CD4-positive, CD25-positive, alpha-beta regulatory T cell (primary cell): Measurements from ENCODE around the gene ZNF860. TPM values are rescaled to one million over a fixed set of nuclear protein-coding genes. Genes with fewer than 3 reads are reported as not detected.
"Not testable (repeated sequence)": the region's sequence is repeated elsewhere in the genome, so short reads cannot be mapped to it uniquely, and the experiment has no call there.

Experiments used
- ATAC-seq, 2 donors: fragments of 150-1000 bp; cut with Tn5 transposase; one replicate each; pipeline ENCODE4 v1.10.0; 2021; ENCODE audit warnings: low read depth in 2 of 2, moderate number of reproducible peaks in 2 of 2, moderate library complexity in 1 of 2
- DNase-seq, 3 donors: peaks; one replicate each; pipeline versions ENCODE4 v3.0.0 to v3.0.0-alpha.2; 2012 to 2022; ENCODE audit warnings: mixed read lengths in 1 of 3
- H3K27ac ChIP-seq: one replicate; pipeline ENCODE4 v1.7.0; 2013; ENCODE audit warnings: mild to moderate bottlenecking, low read length; ENCODE audit not compliant: insufficient read depth, poor library complexity, severe bottlenecking
- H3K27me3 ChIP-seq: one replicate; pipeline ENCODE4 v1.7.0; 2013; ENCODE audit warnings: low read length; ENCODE audit not compliant: control insufficient read depth, insufficient read depth
- H3K36me3 ChIP-seq: one replicate; pipeline ENCODE4 v1.7.0; 2013; ENCODE audit warnings: mild to moderate bottlenecking, low read length, moderate library complexity; ENCODE audit not compliant: control insufficient read depth, insufficient read depth
- H3K4me1 ChIP-seq: 2 replicates; pipeline ENCODE4 v1.7.0; 2013; ENCODE audit warnings: mild to moderate bottlenecking, low read length; ENCODE audit not compliant: insufficient read depth, control insufficient read depth, poor library complexity, severe bottlenecking
- H3K4me3 ChIP-seq: one replicate; pipeline ENCODE4 v1.7.0; 2013; ENCODE audit warnings: low read depth, mild to moderate bottlenecking, low read length, moderate library complexity
- H3K9me3 ChIP-seq, 2 experiments: 1 replicate in 1 of 2; 2 replicates in 1 of 2; pipeline ENCODE4 v1.7.0; 2013; ENCODE audit warnings: low read length in 2 of 2, mild to moderate bottlenecking in 1 of 2, moderate library complexity in 1 of 2; ENCODE audit not compliant: control insufficient read depth in 2 of 2
- H3K27ac Mint-ChIP-seq, 3 donors: one replicate each; pipeline ENCODE4 v1.8.0; 2020 to 2022; ENCODE audit warnings: mild to moderate bottlenecking in 3 of 3, mixed read lengths in 3 of 3, moderate library complexity in 2 of 3
- H3K27me3 Mint-ChIP-seq: one replicate; pipeline ENCODE4 v1.8.0; 2022; ENCODE audit warnings: mild to moderate bottlenecking, mixed read lengths
- H3K36me3 Mint-ChIP-seq: one replicate; pipeline ENCODE4 v1.8.0; 2020; ENCODE audit warnings: mixed read lengths
- H3K4me1 Mint-ChIP-seq, 4 donors: one replicate each; pipeline ENCODE4 v1.8.0; 2020 to 2022; ENCODE audit warnings: mixed read lengths in 4 of 4, mild to moderate bottlenecking in 1 of 4
- H3K4me3 Mint-ChIP-seq, 4 donors: one replicate each; pipeline ENCODE4 v1.8.0; 2020 to 2022; ENCODE audit warnings: mild to moderate bottlenecking in 4 of 4, mixed read lengths in 4 of 4, moderate library complexity in 3 of 4
- H3K9me3 Mint-ChIP-seq, 7 donors: one replicate each; pipeline ENCODE4 v1.8.0; 2020 to 2022; ENCODE audit warnings: mixed read lengths in 7 of 7, mild to moderate bottlenecking in 3 of 7, moderate library complexity in 2 of 7
- polyA plus RNA-seq, 4 donors: library from polyadenylated mRNA; unstranded; fragments of 300-500 nt; fragmentation: Illumina TruSeq; gene quantifications; one replicate each; pipeline ENCODE4 v1.2.3, GENCODE V29; 2021
- total RNA-seq: library from RNA; stranded (reverse); gene quantifications from one replicate; pipeline ENCODE4 v1.2.3, GENCODE V29; 2022

ZNF860 gene
- total and polyA plus RNA-seq, 5 donors from 2014 or later = not detected

GRCh38 chr3:32010699-32011098, 29.1 kb downstream of the ZNF860 start:
- not testable (repeated sequence) for H3K27ac ChIP-seq, H3K36me3 Mint-ChIP-seq, H3K4me3 ChIP-seq, H3K9me3 Mint-ChIP-seq, H3K27me3 ChIP-seq, H3K4me1 Mint-ChIP-seq, ATAC-seq, H3K36me3 ChIP-seq, H3K9me3 ChIP-seq, DNase-seq, H3K4me3 Mint-ChIP-seq, H3K4me1 ChIP-seq, H3K27ac Mint-ChIP-seq
- H3K27me3 Mint-ChIP-seq = peaks cover 30% of the 10 kb centered on the region

DNA sequence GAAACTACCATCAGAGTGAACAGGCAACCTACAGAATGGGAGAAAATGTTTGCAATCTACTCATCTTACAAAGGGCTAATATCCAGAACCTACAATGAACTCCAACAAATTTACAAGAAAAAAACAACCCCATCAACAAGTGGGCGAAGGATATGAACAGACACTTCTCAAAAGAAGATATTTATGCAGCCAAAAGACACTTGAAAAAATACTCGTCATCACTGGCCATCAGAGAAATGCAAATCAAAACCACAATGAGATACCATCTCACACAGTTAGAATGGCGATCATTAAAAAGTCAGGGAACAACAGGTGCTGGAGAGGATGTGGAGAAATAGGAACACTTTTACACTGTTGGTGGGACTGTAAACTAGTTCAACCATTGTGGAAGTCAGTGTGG, 34.1 kb downstream of the ZNF860 start:
- not testable (repeated sequence) for H3K36me3 Mint-ChIP-seq, H3K4me3 ChIP-seq, DNase-seq, H3K36me3 ChIP-seq, H3K4me1 ChIP-seq, H3K4me3 Mint-ChIP-seq, H3K4me1 Mint-ChIP-seq, H3K27ac Mint-ChIP-seq, ATAC-seq, H3K9me3 Mint-ChIP-seq, H3K27me3 ChIP-seq, H3K9me3 ChIP-seq, H3K27ac ChIP-seq
- H3K27me3 Mint-ChIP-seq = peaks cover 26% of the 10 kb centered on the region

GRCh38 chr3:32017286-32017685, 35.7 kb downstream of the ZNF860 start:
- Histone ChIP-seq H3K9me3 (no peaks in the 10 kb centered on the region), H3K27me3 (peaks cover 2% of the 10 kb centered on the region), H3K36me3 (no peaks in the 10 kb centered on the region), H3K27ac (no peak overlapping the region), H3K4me1 (no peaks in the 10 kb centered on the region), H3K4me3 (no peak overlapping the region)
- no peaks in the 10 kb centered on the region for H3K36me3 Mint-ChIP-seq
- H3K4me1 Mint-ChIP-seq = no peaks in the 10 kb centered on the region
- peaks cover 0 to 1% (median 0%) of the 10 kb centered on the region in 7 donors for H3K9me3 Mint-ChIP-seq
- ATAC-seq (no peak), DNase-seq (no peak)
- peaks cover 17% of the 10 kb centered on the region for H3K27me3 Mint-ChIP-seq
- H3K27ac Mint-ChIP-seq = no peak overlapping the region
- H3K4me3 Mint-ChIP-seq = no peak overlapping the region

- no peaks in the 10 kb centered on the region for H3K4me1 Mint-ChIP-seq
- H3K9me3 Mint-ChIP-seq = peaks cover 0 to 1% (median 0%) of the 10 kb centered on the region in 7 donors
- peak overlapping the region in 1 of 3 donors; percentile 70 for H3K27ac Mint-ChIP-seq
- no peaks in the 10 kb centered on the region for H3K36me3 Mint-ChIP-seq
- Histone ChIP-seq H3K27ac (no peak overlapping the region), H3K27me3 (peaks cover 2% of the 10 kb centered on the region), H3K9me3 (no peaks in the 10 kb centered on the region), H3K36me3 (no peaks in the 10 kb centered on the region), H3K4me1 (no peaks in the 10 kb centered on the region), H3K4me3 (no peak overlapping the region)
- peaks cover 17% of the 10 kb centered on the region for H3K27me3 Mint-ChIP-seq
- no peak overlapping the region for H3K4me3 Mint-ChIP-seq
- DNase-seq (peak in 2 of 3 donors; percentile 28 to 34), ATAC-seq (no peak)
Measured at GRCh38 chr3:32018757-32019564, 37.4 kb downstream of the ZNF860 start.

DNA sequence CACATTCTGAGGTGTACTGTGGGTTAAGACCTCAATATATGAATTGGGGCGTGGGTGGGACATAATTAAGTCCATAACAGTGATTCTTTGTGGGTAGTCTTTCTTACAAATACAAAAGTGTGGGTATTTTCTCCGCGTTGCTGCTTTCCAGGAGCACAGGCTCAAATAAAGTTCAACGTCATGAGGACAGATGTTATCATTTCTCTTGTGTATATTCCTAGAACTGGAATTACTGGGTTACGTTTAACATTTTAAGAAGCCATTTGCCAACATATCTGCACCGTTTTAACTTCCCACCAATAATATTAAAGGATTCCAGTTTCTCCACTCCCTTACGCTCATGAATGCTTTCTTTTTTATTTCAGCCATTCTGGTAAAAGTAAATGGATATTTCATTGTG, 39.6 kb downstream of the ZNF860 start:
- no peak for DNase-seq
- H3K27ac Mint-ChIP-seq = no peak overlapping the region
- no peak overlapping the region for H3K27ac ChIP-seq

DNA sequence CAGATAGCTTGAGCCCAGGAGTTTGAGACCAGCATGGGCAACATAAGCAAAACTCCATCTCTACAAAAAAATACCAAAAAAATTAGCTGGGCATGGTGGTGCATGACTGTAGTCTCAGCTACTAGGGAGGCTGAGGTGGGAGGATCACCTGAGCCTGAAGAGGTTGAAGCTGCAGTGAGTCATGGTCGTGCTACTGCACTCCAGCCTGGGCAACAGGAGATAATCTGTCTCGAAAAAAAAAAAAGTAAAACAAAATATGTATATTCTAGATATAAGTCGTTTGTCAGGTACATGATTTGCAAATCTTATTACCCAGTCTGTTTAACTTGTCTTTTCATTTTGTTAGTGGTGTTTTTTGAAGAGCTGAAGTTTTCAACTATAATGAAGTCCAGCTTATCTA, 40.2 kb downstream of the ZNF860 start:
- Histone ChIP-seq H3K36me3 (no peaks in the 10 kb centered on the region), H3K27me3 (peaks cover 6% of the 10 kb centered on the region), H3K9me3 (no peaks in the 10 kb centered on the region), H3K4me1 (no peaks in the 10 kb centered on the region), H3K27ac (no peak overlapping the region), H3K4me3 (no peak overlapping the region)
- ATAC-seq (no peak), DNase-seq (no peak)
- Mint-ChIP-seq H3K27ac (no peak overlapping the region), H3K9me3 (no peaks in the 10 kb centered on the region), H3K4me3 (no peak overlapping the region), H3K4me1 (no peaks in the 10 kb centered on the region), H3K27me3 (peaks cover 11% of the 10 kb centered on the region), H3K36me3 (no peaks in the 10 kb centered on the region)

More for the DNA sequence above, 39.6 kb downstream of the ZNF860 start:
- no peaks in the 10 kb centered on the region for H3K4me1 Mint-ChIP-seq
- Histone ChIP-seq H3K9me3 (no peaks in the 10 kb centered on the region), H3K27me3 (peaks cover 2% of the 10 kb centered on the region), H3K4me1 (no peaks in the 10 kb centered on the region), H3K4me3 (no peak overlapping the region), H3K36me3 (no peaks in the 10 kb centered on the region)
- no peak for ATAC-seq
- H3K27me3 Mint-ChIP-seq = peaks cover 8% of the 10 kb centered on the region
- H3K9me3 Mint-ChIP-seq = no peaks in the 10 kb centered on the region
- H3K4me3 Mint-ChIP-seq = no peak overlapping the region
- no peaks in the 10 kb centered on the region for H3K36me3 Mint-ChIP-seq

DNA sequence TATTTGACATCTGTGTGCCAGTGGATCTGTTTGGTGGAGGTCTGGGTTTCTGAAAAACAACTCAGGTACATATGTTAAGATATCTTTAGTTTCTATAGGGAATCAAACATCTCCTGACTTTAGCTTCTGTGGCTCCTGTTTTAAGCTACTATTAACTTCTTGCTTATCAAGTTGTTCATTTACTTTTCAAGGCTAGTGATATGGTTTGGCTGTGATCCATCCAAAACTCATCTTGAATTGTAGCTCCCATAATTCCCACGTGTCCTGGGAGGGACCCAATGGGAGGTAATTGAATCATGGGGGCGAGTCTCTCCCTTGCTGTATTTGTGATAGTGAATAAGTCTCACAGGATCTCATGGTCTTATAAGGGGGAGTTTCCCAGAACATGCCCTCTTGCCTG, 41.4 kb downstream of the ZNF860 start:
- Histone ChIP-seq H3K4me3 (no peak overlapping the region), H3K27ac (no peak overlapping the region), H3K36me3 (no peaks in the 10 kb centered on the region), H3K4me1 (no peaks in the 10 kb centered on the region), H3K9me3 (no peaks in the 10 kb centered on the region), H3K27me3 (peaks cover 6% of the 10 kb centered on the region)
- H3K9me3 Mint-ChIP-seq = no peaks in the 10 kb centered on the region
- peak overlapping the region in 1 of 3 donors; percentile 33 for H3K27ac Mint-ChIP-seq
- peaks cover 22% of the 10 kb centered on the region for H3K27me3 Mint-ChIP-seq
- ATAC-seq = no peak
- H3K36me3 Mint-ChIP-seq = no peaks in the 10 kb centered on the region
- H3K4me1 Mint-ChIP-seq = no peaks in the 10 kb centered on the region
- DNase-seq = no peak
- no peak overlapping the region for H3K4me3 Mint-ChIP-seq

DNA sequence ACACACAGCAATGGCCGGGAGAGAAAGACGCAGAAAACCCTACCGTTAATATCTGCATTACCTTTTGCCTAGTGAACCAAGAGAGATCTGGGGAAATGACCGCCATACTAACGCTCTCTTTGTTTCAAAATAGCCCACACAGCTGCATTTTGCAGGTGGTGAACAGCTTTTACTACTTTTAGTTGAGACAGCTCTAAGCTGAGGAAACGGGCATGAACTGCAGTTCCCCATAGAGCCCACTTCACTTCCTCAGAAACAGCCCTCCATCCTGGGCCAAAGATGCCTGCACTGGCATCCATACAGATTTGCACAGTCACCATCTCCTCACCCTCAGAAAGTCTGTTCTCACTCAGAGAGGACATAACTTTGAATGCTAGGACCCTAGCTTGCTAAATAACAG, 45.0 kb downstream of the ZNF860 start:
- H3K9me3 Mint-ChIP-seq = no peaks in the 10 kb centered on the region
- no peak overlapping the region for H3K27ac Mint-ChIP-seq
- no peak for DNase-seq
- Histone ChIP-seq H3K9me3 (no peaks in the 10 kb centered on the region), H3K27ac (no peak overlapping the region), H3K27me3 (peaks cover 6% of the 10 kb centered on the region), H3K36me3 (no peaks in the 10 kb centered on the region), H3K4me1 (no peaks in the 10 kb centered on the region), H3K4me3 (no peak overlapping the region)
- H3K4me3 Mint-ChIP-seq = no peak overlapping the region
- ATAC-seq = no peak
- H3K27me3 Mint-ChIP-seq = peaks cover 20% of the 10 kb centered on the region
- no peaks in the 10 kb centered on the region for H3K36me3 Mint-ChIP-seq
- H3K4me1 Mint-ChIP-seq = no peaks in the 10 kb centered on the region
